Measurements from ENCODE around the gene LGALS9B.
"Not testable (repeated sequence)": the region's sequence is repeated elsewhere in the genome, so short reads cannot be mapped to it uniquely, and the experiment has no call there.

LGALS9B gene

GRCh38 chr17:20479889-20480591 lies 12.7 kb upstream of the LGALS9B start:
- H3K4me3 Mint-ChIP-seq; H3K27me3 Mint-ChIP-seq; H3K36me3 Mint-ChIP-seq (ENCODE audit: low read depth); H3K9me3 Mint-ChIP-seq; H3K27ac Mint-ChIP-seq; H3K4me1 Mint-ChIP-seq (ENCODE audit: low read depth); DNase-seq: not testable (repeated sequence)

DNA sequence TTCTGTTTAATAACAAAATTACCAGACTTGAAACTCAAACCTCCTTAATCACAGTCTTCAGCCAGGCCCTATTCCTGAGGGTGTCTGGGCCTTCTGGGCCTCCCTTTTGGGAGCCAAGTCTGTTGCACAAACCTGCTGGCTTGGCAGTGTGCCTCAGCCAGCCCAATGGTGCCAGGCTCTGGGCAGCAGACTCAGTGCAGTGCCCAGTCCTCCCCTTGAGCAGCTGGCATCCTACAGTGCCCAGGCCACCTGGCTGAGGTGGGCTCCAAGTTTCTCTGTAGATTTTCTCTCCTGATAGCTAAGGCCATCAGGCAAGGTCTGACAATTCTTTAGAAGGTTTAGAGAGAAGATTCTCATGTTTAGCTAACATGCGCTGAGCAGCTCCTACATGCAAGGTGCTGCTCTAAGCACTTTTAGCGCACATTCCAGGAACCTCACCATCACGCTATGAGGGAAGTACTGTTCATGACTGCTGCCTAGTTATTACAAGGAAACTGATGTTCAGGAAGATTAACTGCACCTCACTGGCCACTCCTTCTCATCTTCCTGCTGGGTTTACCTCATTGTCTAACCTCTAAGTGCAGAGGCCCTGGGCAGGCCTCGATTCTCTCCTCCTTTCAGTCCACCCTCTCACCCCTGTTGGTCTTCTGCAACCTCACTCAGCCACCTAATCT lies 10.2 kb upstream of the LGALS9B start:
- not testable (repeated sequence) for H3K27me3 Mint-ChIP-seq; H3K4me3 Mint-ChIP-seq; H3K4me1 Mint-ChIP-seq (ENCODE audit: low read depth); H3K27ac Mint-ChIP-seq; DNase-seq; H3K36me3 Mint-ChIP-seq (ENCODE audit: low read depth); H3K9me3 Mint-ChIP-seq

DNA sequence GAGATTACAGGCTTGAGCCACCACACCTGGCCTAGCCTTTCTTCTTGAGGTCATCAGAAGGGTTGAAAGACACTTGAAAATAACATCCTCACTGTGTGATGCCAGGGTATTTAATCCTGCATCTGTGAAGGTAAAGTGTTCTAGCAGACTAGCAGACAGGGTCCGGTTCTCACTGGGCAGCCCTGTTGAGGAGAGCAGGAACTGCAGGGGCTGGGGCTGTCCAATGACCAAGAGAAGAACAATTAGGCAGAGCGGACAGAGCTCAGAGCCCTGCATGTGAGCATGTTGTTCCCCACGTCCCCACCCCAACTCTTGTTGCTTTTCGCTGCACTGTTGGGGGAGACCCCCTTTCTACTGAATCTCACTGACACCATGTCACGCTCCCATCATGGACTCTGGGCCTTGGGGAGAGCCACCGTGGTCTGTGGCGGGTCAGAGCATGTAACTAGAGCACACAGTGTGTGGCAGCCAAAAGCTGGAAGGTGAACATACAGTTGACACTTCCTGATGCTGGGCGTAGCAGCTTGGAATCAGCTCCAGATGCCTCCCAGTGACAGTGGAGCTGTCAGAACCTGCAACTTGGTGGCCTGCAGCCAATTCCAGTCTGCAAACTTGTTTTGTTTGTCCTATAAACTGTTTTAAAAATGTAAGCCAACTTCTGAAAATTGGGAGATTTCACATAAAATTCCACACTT lies 7.9 kb upstream of the LGALS9B start:
- H3K9me3 Mint-ChIP-seq; H3K27ac Mint-ChIP-seq; DNase-seq; H3K4me3 Mint-ChIP-seq; H3K4me1 Mint-ChIP-seq (ENCODE audit: low read depth); H3K36me3 Mint-ChIP-seq (ENCODE audit: low read depth); H3K27me3 Mint-ChIP-seq: not testable (repeated sequence)

GRCh38 chr17:20474081-20474480 lies 6.7 kb upstream of the LGALS9B start:
- not testable (repeated sequence) for H3K4me3 Mint-ChIP-seq; H3K27me3 Mint-ChIP-seq; DNase-seq; H3K27ac Mint-ChIP-seq; H3K36me3 Mint-ChIP-seq (ENCODE audit: low read depth); H3K9me3 Mint-ChIP-seq; H3K4me1 Mint-ChIP-seq (ENCODE audit: low read depth)

GRCh38 chr17:20469946-20470345 lies 2.6 kb upstream of the LGALS9B start:
- H3K36me3 Mint-ChIP-seq (ENCODE audit: low read depth); DNase-seq; H3K4me1 Mint-ChIP-seq (ENCODE audit: low read depth); H3K27me3 Mint-ChIP-seq; H3K9me3 Mint-ChIP-seq; H3K27ac Mint-ChIP-seq; H3K4me3 Mint-ChIP-seq: not testable (repeated sequence)

DNA sequence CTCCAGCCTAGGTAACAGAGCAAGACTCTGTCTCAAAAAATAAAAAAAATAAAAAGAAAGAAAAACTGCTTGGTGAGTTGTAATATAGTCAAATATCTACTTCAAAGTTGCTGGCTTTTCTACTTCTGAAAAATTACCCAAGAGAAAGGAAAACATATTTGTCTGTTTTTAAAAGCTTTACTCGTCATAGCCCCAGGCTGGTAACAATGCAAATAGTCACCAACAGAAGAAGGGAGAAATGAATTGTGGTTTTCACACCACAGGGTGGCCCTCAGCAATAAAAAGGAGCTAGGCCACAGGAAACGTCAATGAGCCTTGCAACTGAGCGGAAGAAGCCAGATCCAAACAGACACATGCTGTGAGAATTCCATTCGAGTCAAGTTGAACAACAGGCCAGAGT lies 1.8 kb upstream of the LGALS9B start:
- not testable (repeated sequence) for H3K4me1 Mint-ChIP-seq (ENCODE audit: low read depth); H3K27me3 Mint-ChIP-seq; H3K36me3 Mint-ChIP-seq (ENCODE audit: low read depth); DNase-seq; H3K27ac Mint-ChIP-seq; H3K9me3 Mint-ChIP-seq; H3K4me3 Mint-ChIP-seq

- H3K36me3 Mint-ChIP-seq (ENCODE audit: low read depth); H3K27me3 Mint-ChIP-seq; DNase-seq; H3K9me3 Mint-ChIP-seq; H3K4me1 Mint-ChIP-seq (ENCODE audit: low read depth); H3K4me3 Mint-ChIP-seq; H3K27ac Mint-ChIP-seq: not testable (repeated sequence)
Measured at GRCh38 chr17:20466999-20467398, 340 bp downstream of the LGALS9B start.

GRCh38 chr17:20466553-20466952 lies 786 bp downstream of the LGALS9B start:
- H3K9me3 Mint-ChIP-seq; DNase-seq; H3K27ac Mint-ChIP-seq; H3K4me3 Mint-ChIP-seq; H3K27me3 Mint-ChIP-seq; H3K36me3 Mint-ChIP-seq (ENCODE audit: low read depth); H3K4me1 Mint-ChIP-seq (ENCODE audit: low read depth): not testable (repeated sequence)

DNA sequence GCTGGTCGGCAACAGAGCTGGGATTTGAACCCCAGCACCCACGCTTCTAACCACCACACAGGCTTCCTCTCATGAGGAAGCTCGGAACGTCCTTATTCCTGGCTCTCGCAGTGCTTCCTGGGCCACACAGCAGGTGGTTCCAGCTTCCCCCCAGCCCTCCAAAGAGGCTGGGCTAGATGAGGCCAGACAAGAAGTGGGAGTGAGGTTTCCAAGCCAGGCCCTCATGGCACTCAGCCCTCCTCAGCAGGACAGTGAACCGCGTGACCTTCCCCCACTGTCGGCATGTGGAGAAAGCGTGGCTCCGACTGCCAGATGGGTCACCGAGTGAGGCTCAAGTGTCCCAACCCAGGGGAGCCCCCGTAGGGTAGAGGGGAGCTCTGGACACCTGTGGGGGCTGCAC lies 1.8 kb downstream of the LGALS9B start:
- not testable (repeated sequence) for H3K4me1 Mint-ChIP-seq (ENCODE audit: low read depth); H3K9me3 Mint-ChIP-seq; DNase-seq; H3K36me3 Mint-ChIP-seq (ENCODE audit: low read depth); H3K27me3 Mint-ChIP-seq; H3K27ac Mint-ChIP-seq; H3K4me3 Mint-ChIP-seq

GRCh38 chr17:20464854-20465414 lies 2.4 kb downstream of the LGALS9B start:
- H3K4me3 Mint-ChIP-seq; H3K36me3 Mint-ChIP-seq (ENCODE audit: low read depth); H3K4me1 Mint-ChIP-seq (ENCODE audit: low read depth); H3K27me3 Mint-ChIP-seq; DNase-seq; H3K27ac Mint-ChIP-seq; H3K9me3 Mint-ChIP-seq: not testable (repeated sequence)

DNA sequence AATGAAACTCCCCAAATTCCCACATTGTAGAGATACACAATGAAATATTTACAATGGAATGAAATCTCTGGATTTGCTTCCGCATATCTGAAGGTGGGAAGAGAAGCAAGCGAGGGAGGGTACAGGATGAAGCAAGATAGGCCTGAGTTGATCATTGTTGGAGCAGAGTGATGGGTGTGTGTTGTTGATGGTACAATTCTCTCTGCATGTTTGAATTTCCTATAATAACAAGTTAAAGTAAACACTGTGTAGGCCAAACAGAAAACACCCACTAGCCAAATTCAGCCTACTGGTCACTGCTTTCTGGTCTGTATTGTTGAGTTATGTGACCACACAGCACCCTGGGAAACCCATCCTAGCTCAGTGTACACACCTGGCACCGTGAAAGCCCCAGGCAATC lies 5.2 kb downstream of the LGALS9B start:
- not testable (repeated sequence) for H3K27ac Mint-ChIP-seq; H3K4me1 Mint-ChIP-seq (ENCODE audit: low read depth); H3K4me3 Mint-ChIP-seq; DNase-seq; H3K36me3 Mint-ChIP-seq (ENCODE audit: low read depth); H3K9me3 Mint-ChIP-seq; H3K27me3 Mint-ChIP-seq

DNA sequence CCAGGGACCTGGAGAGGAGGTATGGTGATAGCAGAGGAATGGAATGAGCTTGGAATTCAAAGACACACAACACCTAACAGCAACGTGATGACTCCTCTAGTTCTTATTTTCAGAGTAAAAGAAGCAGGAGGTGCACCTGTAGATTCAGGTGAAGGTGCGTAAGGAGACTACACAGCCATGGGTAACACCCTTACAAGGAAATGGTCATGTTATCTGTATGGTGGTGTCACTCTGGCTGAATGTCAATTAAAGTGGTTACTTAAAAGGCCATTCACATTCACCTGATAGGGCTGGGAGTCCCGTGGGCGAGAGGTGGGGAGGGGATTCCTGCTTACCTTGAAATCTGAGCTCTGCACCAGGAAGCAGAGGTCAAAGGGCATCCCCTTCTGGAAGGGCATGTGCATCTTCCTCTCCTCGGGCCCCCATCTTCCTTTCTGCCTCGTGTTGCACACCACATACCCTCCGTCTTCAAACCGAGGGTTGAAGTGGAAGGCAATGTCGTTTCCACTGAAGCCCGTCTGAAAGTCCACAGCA lies 9.4 kb downstream of the LGALS9B start:
- H3K4me1 Mint-ChIP-seq (ENCODE audit: low read depth); H3K27ac Mint-ChIP-seq; H3K9me3 Mint-ChIP-seq; DNase-seq; H3K36me3 Mint-ChIP-seq (ENCODE audit: low read depth); H3K27me3 Mint-ChIP-seq; H3K4me3 Mint-ChIP-seq: not testable (repeated sequence)

DNA sequence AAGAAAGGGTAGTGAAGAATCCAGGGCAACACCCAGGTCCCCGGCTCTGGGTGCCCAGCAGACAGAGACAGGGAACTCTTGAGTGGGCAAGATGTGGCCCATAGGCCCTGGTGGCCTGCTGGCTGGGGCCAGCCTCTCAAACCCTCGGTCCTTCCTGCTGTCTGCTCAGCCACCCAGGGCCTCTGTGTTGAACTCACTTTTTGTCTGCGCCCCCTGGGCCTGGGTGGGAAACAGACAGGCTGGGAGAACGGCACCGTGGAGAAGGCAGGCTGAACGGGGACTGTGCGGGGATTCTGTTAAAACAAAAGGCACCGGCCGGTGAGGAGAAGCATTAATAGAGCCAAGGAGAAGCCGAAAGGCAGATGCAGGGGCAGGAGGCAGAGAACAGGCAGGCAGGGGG lies 12.2 kb downstream of the LGALS9B start:
- not testable (repeated sequence) for H3K36me3 Mint-ChIP-seq (ENCODE audit: low read depth); H3K27me3 Mint-ChIP-seq; H3K9me3 Mint-ChIP-seq; H3K27ac Mint-ChIP-seq; H3K4me3 Mint-ChIP-seq; H3K4me1 Mint-ChIP-seq (ENCODE audit: low read depth); DNase-seq

- H3K27me3 Mint-ChIP-seq; H3K4me3 Mint-ChIP-seq; H3K36me3 Mint-ChIP-seq (ENCODE audit: low read depth); H3K27ac Mint-ChIP-seq; H3K4me1 Mint-ChIP-seq (ENCODE audit: low read depth); H3K9me3 Mint-ChIP-seq; DNase-seq: not testable (repeated sequence)
Measured at GRCh38 chr17:20453820-20454434, 13.4 kb downstream of the LGALS9B start.

GRCh38 chr17:20450852-20451251 lies 16.5 kb downstream of the LGALS9B start:
- not testable (repeated sequence) for H3K27ac Mint-ChIP-seq; H3K36me3 Mint-ChIP-seq (ENCODE audit: low read depth); H3K27me3 Mint-ChIP-seq; H3K4me1 Mint-ChIP-seq (ENCODE audit: low read depth); H3K9me3 Mint-ChIP-seq; H3K4me3 Mint-ChIP-seq
- DNase-seq = peak; percentile 37

Data from activated T-cell treated with anti-CD3 and anti-CD28 coated beads, Interleukin-2, amount 50 U/mL, for 24 hours (primary cell).